Measurements from ENCODE around the gene CES5A. TPM values are rescaled to one million over a fixed set of nuclear protein-coding genes. Genes with fewer than 3 reads are reported as not detected.

CES5A gene
- total and polyA plus RNA-seq, 2 of the 8 experiments (the other 6 are each of a cell fraction or from before 2014, with no cell fraction given), result not detected

GRCh38 chr16:55876854-55877253 is 1.7 kb upstream of the CES5A start:
- no peak overlapping the region for H4K5ac ChIP-seq (ENCODE audit: insufficient read length, low read depth, low read length)
- no peak overlapping the region for H3K18ac ChIP-seq (ENCODE audit: extremely low read depth, low read length)
- FAIRE-seq (no peak), DNase-seq (ENCODE audit: low read depth in 1 of 2, low spot score in 2 of 2) (no peak)
- no peak overlapping the region for H3K4me3 ChIP-seq (ENCODE audit: extremely low read depth in 1 of 4, insufficient read depth in 2 of 4, low read depth in 3 of 4, low read length in 4 of 4)
- H2BK20ac ChIP-seq (ENCODE audit: low read length), result no peak overlapping the region
- no peak overlapping the region for H3K27ac ChIP-seq (ENCODE audit: low read depth, low read length)
- H3K36me3 ChIP-seq (ENCODE audit: control insufficient read depth in 2 of 4, insufficient read depth in 4 of 4, low read length in 3 of 4), result no peaks in the 10 kb centered on the region
- WGBS, 2 experiments (ENCODE audit: extremely low coverage in 1 of 2, insufficient coverage in 1 of 2, insufficient read length in 1 of 2, insufficient replicate concordance in 2 of 2, low coverage in 1 of 2, low lambda C conversion rate in 2 of 2, missing lambda C conversion rate in 1 of 2), result 78% methylated on average over 4 of the region's 4 CpGs; no CpG with 5 or more reads in 1 of the 2 experiments
- no peak overlapping the region for H3K9ac ChIP-seq (replicated peaks in 1 of 4; ENCODE audit: extremely low read depth in 1 of 4, low read depth in 3 of 4, low read length in 3 of 4)
- H3K23me2 ChIP-seq (ENCODE audit: low read depth, low read length), result peaks cover 4% of the 10 kb centered on the region; the same call in 1 of the 2 replicates
- no peaks in the 10 kb centered on the region for H3K79me2 ChIP-seq (ENCODE audit: control insufficient read depth in 1 of 2, insufficient read depth in 2 of 2, low read length in 2 of 2)
- H3K4me1 ChIP-seq (replicated peaks in 1 of 4; ENCODE audit: control insufficient read depth in 3 of 4, insufficient read depth in 4 of 4, low read length in 3 of 4), result no peaks in the 10 kb centered on the region
- H3K79me1 ChIP-seq (ENCODE audit: low read depth, low read length), result no peaks in the 10 kb centered on the region
- H2AK5ac ChIP-seq (ENCODE audit: low read depth, low read length), result no peak overlapping the region
- H2BK120ac ChIP-seq (replicated peaks; ENCODE audit: low read depth, low read length), result no peak overlapping the region
- no peak overlapping the region for H3K4me2 ChIP-seq (ENCODE audit: insufficient read depth in 1 of 2, low read depth in 2 of 2, low read length in 2 of 2)
- H2AFZ ChIP-seq (ENCODE audit: low read length), result no peak overlapping the region
- H2BK5ac ChIP-seq (ENCODE audit: low read depth, low read length), result no peak overlapping the region
- H3K56ac ChIP-seq (replicated peaks; ENCODE audit: insufficient read length, low read depth, low read length), result no peak overlapping the region
- ChIA-PET POLR2A (ENCODE audit: partially characterized antibody) (no interaction called here), CTCF (ENCODE audit: partially characterized antibody) (no interaction called here)
- 0 out of 4 replicates have a peak, but pooled peaks cover 0 to 2% of the 10 kb centered on the region in 2 experiments for H3K9me3 ChIP-seq (ENCODE audit: insufficient read depth in 2 of 2, low read depth in 1 of 2, low read length in 1 of 2)
- H2BK12ac ChIP-seq (ENCODE audit: low read depth, low read length), result no peak overlapping the region
- H3K4ac ChIP-seq (replicated peaks; ENCODE audit: insufficient read length, low read depth, low read length), result no peak overlapping the region
- no peaks in the 10 kb centered on the region for H4K20me1 ChIP-seq (replicated peaks in 1 of 2; ENCODE audit: control insufficient read depth in 1 of 2, insufficient read depth in 2 of 2, low read length in 2 of 2)
- H3K27me3 ChIP-seq (replicated peaks in 1 of 4; ENCODE audit: control insufficient read depth in 3 of 4, extremely low read depth in 1 of 4, insufficient read depth in 3 of 4, low read length in 3 of 4), result no peaks in the 10 kb centered on the region; a peak in 1 of 7 replicates
- H3K23ac ChIP-seq (ENCODE audit: insufficient read length), result no peak overlapping the region
- H4K8ac ChIP-seq (ENCODE audit: extremely low read depth, insufficient read depth, low read length), result peak overlapping the region; percentile 9; the same call in 1 of the 2 replicates
- no peak overlapping the region for H2BK15ac ChIP-seq (ENCODE audit: low read length)
- H3K14ac ChIP-seq (ENCODE audit: insufficient read length), result no peak overlapping the region
- H4K91ac ChIP-seq (replicated peaks; ENCODE audit: insufficient read length, low read length), result no peak overlapping the region
- TF ChIP-seq SIN3A (conservative IDR thresholded peaks at IDR 0.05 in 1 of 2, IDR thresholded peaks at IDR 0.05 in 1 of 2; ENCODE audit: low read depth in 1 of 2, low read length in 2 of 2), result no peak
- no peak for TF ChIP-seq NANOG (IDR thresholded peaks at IDR 0.05; ENCODE audit: insufficient read depth, low read depth, low read length, poor library complexity, severe bottlenecking)
- no peak for TF ChIP-seq SIRT6 (IDR thresholded peaks at IDR 0.05; ENCODE audit: low read length)
- TF ChIP-seq USF2 (IDR thresholded peaks at IDR 0.05; ENCODE audit: low read length), result no peak
- TF ChIP-seq RNF2 (IDR thresholded peaks at IDR 0.05; ENCODE audit: borderline replicate concordance, low read depth, low read length, missing control alignments, poor library complexity, severe bottlenecking), result no peak

Measured in H1 (cell line).